ENCODE results near the gene APOBEC2.

GRCh38 chr6:41036601-41037000 lies 16.4 kb upstream of the APOBEC2 start:
- no peak for TF ChIP-seq EZH2 (IDR thresholded peaks at IDR 0.05; ENCODE audit: insufficient read depth, poor library complexity, severe bottlenecking)
- TF ChIP-seq EZH2phosphoT487 (IDR thresholded peaks at IDR 0.05; ENCODE audit: insufficient read depth, low read depth): no peak

Measured in GM23248 (cell line).